ENCODE results near the gene CSTF2T. TPM values are rescaled to one million over a fixed set of nuclear protein-coding genes. Genes with fewer than 3 reads are reported as not detected.

The CSTF2T gene
- total RNA-seq, 1 experiment from 2014 or later: 22.4 TPM

DNA sequence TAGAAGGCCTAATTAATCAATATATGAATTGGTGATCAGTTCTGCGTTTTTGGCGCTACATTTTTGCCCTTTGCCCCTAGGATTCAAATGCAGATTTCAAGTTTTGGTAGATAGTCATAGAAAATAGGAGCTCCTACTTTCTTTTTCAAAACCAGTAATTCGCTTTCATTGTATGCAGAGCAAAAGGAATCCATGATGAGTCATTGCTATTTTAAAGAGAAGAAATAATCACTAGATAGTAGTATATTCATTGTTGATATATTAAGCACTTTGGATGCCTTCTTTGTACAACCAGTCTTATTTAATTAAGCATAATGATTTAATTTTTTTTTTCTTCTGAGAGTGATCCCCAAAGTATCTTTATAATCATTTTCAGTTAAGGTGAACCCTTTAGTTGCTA is 50.3 kb downstream of the CSTF2T start:
- H3K79me2 ChIP-seq (ENCODE audit: low read depth): no peaks in the 10 kb centered on the region
- DNase-seq: no peak
- TF ChIP-seq, protein P1, sequence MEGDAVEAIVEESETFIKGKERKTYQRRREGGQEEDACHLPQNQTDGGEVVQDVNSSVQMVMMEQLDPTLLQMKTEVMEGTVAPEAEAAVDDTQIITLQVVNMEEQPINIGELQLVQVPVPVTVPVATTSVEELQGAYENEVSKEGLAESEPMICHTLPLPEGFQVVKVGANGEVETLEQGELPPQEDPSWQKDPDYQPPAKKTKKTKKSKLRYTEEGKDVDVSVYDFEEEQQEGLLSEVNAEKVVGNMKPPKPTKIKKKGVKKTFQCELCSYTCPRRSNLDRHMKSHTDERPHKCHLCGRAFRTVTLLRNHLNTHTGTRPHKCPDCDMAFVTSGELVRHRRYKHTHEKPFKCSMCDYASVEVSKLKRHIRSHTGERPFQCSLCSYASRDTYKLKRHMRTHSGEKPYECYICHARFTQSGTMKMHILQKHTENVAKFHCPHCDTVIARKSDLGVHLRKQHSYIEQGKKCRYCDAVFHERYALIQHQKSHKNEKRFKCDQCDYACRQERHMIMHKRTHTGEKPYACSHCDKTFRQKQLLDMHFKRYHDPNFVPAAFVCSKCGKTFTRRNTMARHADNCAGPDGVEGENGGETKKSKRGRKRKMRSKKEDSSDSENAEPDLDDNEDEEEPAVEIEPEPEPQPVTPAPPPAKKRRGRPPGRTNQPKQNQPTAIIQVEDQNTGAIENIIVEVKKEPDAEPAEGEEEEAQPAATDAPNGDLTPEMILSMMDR (conservative IDR thresholded peaks at IDR 0.05): no peak
- TF ChIP-seq EZH2 (IDR thresholded peaks at IDR 0.05; ENCODE audit: low read depth): no peak
- H4K20me1 ChIP-seq (ENCODE audit: insufficient read depth): no peaks in the 10 kb centered on the region
- no TSS peak for BruUV-seq (replicated peaks)
- H3K4me3 ChIP-seq: no peak overlapping the region
- H2AFZ ChIP-seq: no peak overlapping the region
- H3K4me1 ChIP-seq (replicated peaks; ENCODE audit: insufficient read depth): no peaks in the 10 kb centered on the region
- POLR2A ChIA-PET (ENCODE audit: unreplicated experiment): interaction anchor here (0.7 kb wide), 1 partner anchor 131 kb away, joined by 5 read pairs; no protein-coding TSS in a partner anchor
- H3K36me3 ChIP-seq (ENCODE audit: low read depth): no peaks in the 10 kb centered on the region
- H3K9me2 ChIP-seq (ENCODE audit: insufficient read depth): no peaks in the 10 kb centered on the region
- no peaks in the 10 kb centered on the region for H3K27me3 ChIP-seq (ENCODE audit: insufficient read depth, low read depth)
- no peaks in the 10 kb centered on the region for H3F3A ChIP-seq (ENCODE audit: insufficient read depth, low read depth)
- intact Hi-C loops (cut with micrococcal nuclease; ENCODE audit: unreplicated experiment): no loop called here
- CTCF ChIA-PET: no interaction called here
- no peaks in the 10 kb centered on the region for H3K9me3 ChIP-seq (ENCODE audit: insufficient read depth, low read depth)
- H3K4me2 ChIP-seq: no peak overlapping the region
- no peak overlapping the region for H3K27ac ChIP-seq

Data from PC-9 (cell line).